Measurements from ENCODE around the gene ABCC3.
A peak's percentile ranks its signal among the peaks of the same experiment; 100 is the strongest.

- TF ChIP-seq CTCF (conservative IDR thresholded peaks at IDR 0.05) (no peak), ZFX (IDR thresholded peaks at IDR 0.05) (peak; percentile 65; the same call in 1 of the 2 replicates)
Measured at GRCh38 chr17:50719924-50720794, 85.5 kb downstream of the ABCC3 start.
